ENCODE measurements around the gene RNASE13. TPM values are rescaled to one million over a fixed set of nuclear protein-coding genes. Genes with fewer than 3 reads are reported as not detected.

Gene RNASE13
- total RNA-seq, 4 donors from 2014 or later: not detected

DNA sequence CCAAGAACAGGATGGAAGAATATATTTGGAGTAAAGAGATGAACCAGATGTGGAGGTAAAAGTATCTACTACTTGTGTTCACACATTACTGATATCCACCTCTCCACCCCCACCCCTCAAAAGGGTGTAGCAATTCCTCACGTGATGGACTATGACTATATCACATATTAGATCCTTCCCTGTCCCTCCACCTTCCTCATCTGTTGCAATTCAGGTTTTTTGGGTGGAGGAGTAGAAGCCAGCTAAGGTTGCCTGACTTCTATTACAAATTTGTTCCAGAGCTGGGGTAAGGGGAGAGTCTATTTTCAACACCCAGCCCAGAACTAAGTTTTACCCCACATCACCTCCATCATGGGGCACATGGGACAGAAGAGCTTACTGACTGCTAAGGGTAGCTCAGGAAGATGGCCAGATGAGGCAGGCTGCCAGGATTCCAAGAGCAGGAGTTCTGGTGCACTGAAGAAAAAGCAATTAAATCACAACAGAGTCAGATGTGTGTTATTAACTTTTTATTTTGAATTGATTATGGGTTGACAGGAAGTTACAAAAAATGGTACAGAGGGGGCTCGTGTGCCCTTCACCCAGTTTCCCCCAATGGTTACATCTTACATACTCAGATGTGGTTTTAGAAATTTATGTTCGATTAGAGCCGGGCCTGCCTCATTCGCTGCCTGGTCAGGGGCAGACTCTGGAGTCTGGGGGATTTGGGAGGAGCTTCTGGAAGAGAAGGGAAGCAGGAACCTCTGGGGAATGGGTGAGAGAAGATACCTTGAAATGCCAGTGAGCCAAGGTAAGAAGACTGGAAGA lies 2.1 kb downstream of the RNASE13 start:
- no peaks in the 10 kb centered on the region for H3K27me3 ChIP-seq
- no peaks in the 10 kb centered on the region for H3K36me3 ChIP-seq
- TF ChIP-seq EP300 (IDR thresholded peaks at IDR 0.05; ENCODE audit: low read depth) (no peak), POLR2A (IDR thresholded peaks at IDR 0.05) (no peak), POLR2AphosphoS5 (IDR thresholded peaks at IDR 0.05) (no peak)
- TF ChIP-seq, protein P1, sequence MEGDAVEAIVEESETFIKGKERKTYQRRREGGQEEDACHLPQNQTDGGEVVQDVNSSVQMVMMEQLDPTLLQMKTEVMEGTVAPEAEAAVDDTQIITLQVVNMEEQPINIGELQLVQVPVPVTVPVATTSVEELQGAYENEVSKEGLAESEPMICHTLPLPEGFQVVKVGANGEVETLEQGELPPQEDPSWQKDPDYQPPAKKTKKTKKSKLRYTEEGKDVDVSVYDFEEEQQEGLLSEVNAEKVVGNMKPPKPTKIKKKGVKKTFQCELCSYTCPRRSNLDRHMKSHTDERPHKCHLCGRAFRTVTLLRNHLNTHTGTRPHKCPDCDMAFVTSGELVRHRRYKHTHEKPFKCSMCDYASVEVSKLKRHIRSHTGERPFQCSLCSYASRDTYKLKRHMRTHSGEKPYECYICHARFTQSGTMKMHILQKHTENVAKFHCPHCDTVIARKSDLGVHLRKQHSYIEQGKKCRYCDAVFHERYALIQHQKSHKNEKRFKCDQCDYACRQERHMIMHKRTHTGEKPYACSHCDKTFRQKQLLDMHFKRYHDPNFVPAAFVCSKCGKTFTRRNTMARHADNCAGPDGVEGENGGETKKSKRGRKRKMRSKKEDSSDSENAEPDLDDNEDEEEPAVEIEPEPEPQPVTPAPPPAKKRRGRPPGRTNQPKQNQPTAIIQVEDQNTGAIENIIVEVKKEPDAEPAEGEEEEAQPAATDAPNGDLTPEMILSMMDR (IDR thresholded peaks at IDR 0.05): no peak
- H3K4me1 ChIP-seq: no peaks in the 10 kb centered on the region
- H3K27ac ChIP-seq: no peak overlapping the region
- H3K4me3 ChIP-seq: no peak overlapping the region
- 69 to 83% methylated on average over 2 to 5 of the region's 5 CpGs for WGBS, 2 donors (ENCODE audit: low coverage in 1 of 2)
- H3K9me3 ChIP-seq: no peaks in the 10 kb centered on the region
- intact Hi-C loops (cut with DNase I; ENCODE audit: low total_unique reads) (no loop called here), in situ Hi-C loops (cut with MboI; ENCODE audit: low pct_ligation_motif_present in 1 of 4, low pct_unique_long_range_greater_than_20kb in 1 of 4, low sequenced_read_pairs in 3 of 4) (no loop called here)
- DNase-seq: no peak

DNA sequence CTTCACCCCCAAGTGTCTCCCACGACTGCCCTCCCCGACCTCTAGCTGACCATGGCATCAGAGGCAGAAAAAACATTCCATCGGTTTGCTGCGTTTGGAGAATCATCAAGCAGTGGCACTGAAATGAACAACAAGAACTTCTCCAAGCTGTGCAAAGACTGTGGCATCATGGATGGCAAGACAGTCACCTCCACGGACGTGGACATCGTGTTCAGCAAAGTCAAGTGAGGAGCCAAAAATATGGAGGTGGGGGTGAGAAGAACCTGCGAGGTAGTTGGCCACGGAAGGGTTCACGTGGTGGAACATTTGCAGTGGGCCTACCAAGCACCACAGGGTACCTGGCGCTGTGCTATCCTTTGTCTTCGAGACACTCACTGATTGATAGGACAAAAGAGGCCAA lies 4.1 kb downstream of the RNASE13 start:
- intact Hi-C loops (cut with DNase I; ENCODE audit: low total_unique reads) (no loop called here), in situ Hi-C loops (cut with MboI; ENCODE audit: low pct_ligation_motif_present in 1 of 4, low pct_unique_long_range_greater_than_20kb in 1 of 4, low sequenced_read_pairs in 3 of 4) (no loop called here)
- H3K27ac ChIP-seq: no peak overlapping the region
- H3K4me3 ChIP-seq: no peak overlapping the region
- H3K9me3 ChIP-seq: no peaks in the 10 kb centered on the region
- WGBS, 2 donors (ENCODE audit: low coverage in 1 of 2): 87% methylated on average over 12 of the region's 12 CpGs; no CpG with 5 or more reads in 1 of the 2 donors
- no peak for TF ChIP-seq EP300 (IDR thresholded peaks at IDR 0.05; ENCODE audit: low read depth)
- no peak for TF ChIP-seq POLR2A (IDR thresholded peaks at IDR 0.05)
- no peak for TF ChIP-seq POLR2AphosphoS5 (IDR thresholded peaks at IDR 0.05)
- TF ChIP-seq, protein P1 (IDR thresholded peaks at IDR 0.05): no peak
- no peaks in the 10 kb centered on the region for H3K27me3 ChIP-seq
- DNase-seq: no peak
- no peaks in the 10 kb centered on the region for H3K36me3 ChIP-seq
- peaks cover 0 to 7% (median 4%) of the 10 kb centered on the region in 4 donors for H3K4me1 ChIP-seq

DNA sequence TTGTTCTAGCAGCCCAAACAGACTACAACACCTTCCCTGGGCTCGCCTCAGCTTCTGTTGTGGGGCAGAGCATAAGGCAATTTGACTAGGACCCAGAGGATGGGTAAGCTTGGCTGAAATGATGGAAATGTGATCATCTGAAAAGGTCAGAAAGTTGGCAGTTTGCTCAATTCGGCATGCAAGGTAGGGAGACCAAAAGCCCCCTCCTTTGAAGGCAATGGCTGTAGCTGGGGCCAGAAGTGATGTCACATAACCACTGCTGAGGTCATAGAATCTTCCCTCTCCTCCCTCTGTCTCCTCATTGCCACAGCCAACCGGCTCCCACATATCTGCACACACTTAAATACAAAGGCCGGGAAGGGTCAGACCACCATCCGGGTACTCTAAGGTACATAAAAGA lies 4.7 kb downstream of the RNASE13 start, which contains the start of gene TPPP2:
Gene TPPP2, plus strand, starts transcription at position 301 of the 400 bp plus-strand sequence. CDS start 365 bp downstream, outside the sequence.
- WGBS, 2 donors (ENCODE audit: low coverage in 1 of 2): 90 to 100% methylated on average over 2 to 5 of the region's 5 CpGs
- Histone ChIP-seq H3K36me3 (no peaks in the 10 kb centered on the region), H3K4me3 (no peak within 1 kb of the TSS), H3K27ac (no peak within 1 kb of the TSS), H3K4me1 (peaks cover 0 to 12% (median 4%) of the 10 kb centered on the region in 4 donors), H3K27me3 (no peaks in the 10 kb centered on the region), H3K9me3 (no peaks in the 10 kb centered on the region)
- intact Hi-C loops (cut with DNase I; ENCODE audit: low total_unique reads) (no loop called here), in situ Hi-C loops (cut with MboI; ENCODE audit: low pct_ligation_motif_present in 1 of 4, low pct_unique_long_range_greater_than_20kb in 1 of 4, low sequenced_read_pairs in 3 of 4) (no loop called here)
- TF ChIP-seq POLR2AphosphoS5 (IDR thresholded peaks at IDR 0.05): no peak
- no peak for TF ChIP-seq POLR2A (IDR thresholded peaks at IDR 0.05)
- TF ChIP-seq, protein P1 (IDR thresholded peaks at IDR 0.05): no peak
- TF ChIP-seq EP300 (IDR thresholded peaks at IDR 0.05; ENCODE audit: low read depth): no peak
- no peak for DNase-seq

DNA sequence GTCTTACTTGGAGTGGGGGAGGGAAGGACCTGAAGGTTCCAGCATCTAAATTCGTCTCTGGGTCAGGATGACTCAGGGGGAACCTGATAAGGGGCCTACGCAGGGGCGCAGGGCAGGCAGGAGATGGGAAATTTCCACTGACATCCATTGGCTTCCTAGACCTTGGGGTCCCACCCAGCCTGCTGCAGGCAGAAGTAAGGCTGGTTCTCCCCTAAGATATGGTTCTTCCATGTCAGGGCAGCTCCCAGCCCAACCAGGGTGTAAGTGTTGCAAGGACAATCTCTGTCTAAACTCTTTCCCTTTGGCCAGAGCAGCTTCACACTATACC lies 7.7 kb downstream of the RNASE13 start:
- H3K36me3 ChIP-seq: no peaks in the 10 kb centered on the region
- H3K9me3 ChIP-seq: no peaks in the 10 kb centered on the region
- H3K4me1 ChIP-seq: peaks cover 10 to 32% (median 20%) of the 10 kb centered on the region in 4 donors
- WGBS, 2 donors (ENCODE audit: low coverage in 1 of 2): 20 to 71% methylated on average over 1 to 3 of the region's 3 CpGs
- H3K27ac ChIP-seq: peak overlapping the region; percentile 84 to 93 (median 91)
- H3K4me3 ChIP-seq: no peak overlapping the region
- no peak for TF ChIP-seq POLR2AphosphoS5 (IDR thresholded peaks at IDR 0.05)
- TF ChIP-seq POLR2A (IDR thresholded peaks at IDR 0.05): no peak
- TF ChIP-seq, protein P1 (IDR thresholded peaks at IDR 0.05): no peak
- TF ChIP-seq EP300 (IDR thresholded peaks at IDR 0.05; ENCODE audit: low read depth): no peak
- H3K27me3 ChIP-seq: no peaks in the 10 kb centered on the region
- no peak for DNase-seq
- in situ Hi-C loops (cut with MboI; ENCODE audit: low pct_ligation_motif_present in 1 of 4, low pct_unique_long_range_greater_than_20kb in 1 of 4, low sequenced_read_pairs in 3 of 4) (no loop called here), intact Hi-C loops (cut with DNase I; ENCODE audit: low total_unique reads) (no loop called here)
